Immature natural killer cell (primary cell): ENCODE data around the gene FHIP2A. TPM values are rescaled to one million over a fixed set of nuclear protein-coding genes. Genes with fewer than 3 reads are reported as not detected.
A peak's percentile ranks its signal among the peaks of the same experiment; 100 is the strongest.
"Not testable (repeated sequence)": the region's sequence is repeated elsewhere in the genome, so short reads cannot be mapped to it uniquely, and the experiment has no call there.

ENCODE experiments used
- DNase-seq, 3 donors: peaks; one replicate each; pipeline ENCODE4 v3.0.0; 2022; ENCODE audit warnings: mixed read lengths in 1 of 3
- H3K27ac Mint-ChIP-seq, 6 donors: one replicate each; pipeline ENCODE4 v1.8.0; 2020; ENCODE audit warnings: mixed read lengths in 6 of 6, mild to moderate bottlenecking in 5 of 6, inconsistent platforms in 4 of 6, moderate library complexity in 3 of 6
- H3K27me3 Mint-ChIP-seq, 3 donors: one replicate each; pipeline ENCODE4 v1.8.0; 2020 to 2021; ENCODE audit warnings: low read depth in 3 of 3, mild to moderate bottlenecking in 3 of 3, mixed read lengths in 3 of 3, moderate library complexity in 3 of 3, inconsistent platforms in 1 of 3
- H3K36me3 Mint-ChIP-seq, 3 donors: one replicate each; pipeline ENCODE4 v1.8.0; 2020; ENCODE audit warnings: mixed read lengths in 3 of 3, inconsistent platforms in 2 of 3, mild to moderate bottlenecking in 2 of 3
- H3K4me1 Mint-ChIP-seq, 2 donors: one replicate each; pipeline ENCODE4 v1.8.0; 2020; ENCODE audit warnings: inconsistent platforms in 2 of 2, mild to moderate bottlenecking in 2 of 2, mixed read lengths in 2 of 2, moderate library complexity in 1 of 2
- H3K4me3 Mint-ChIP-seq, 5 donors: one replicate each; pipeline ENCODE4 v1.8.0; 2020; ENCODE audit warnings: mild to moderate bottlenecking in 5 of 5, mixed read lengths in 5 of 5, inconsistent platforms in 3 of 5, moderate library complexity in 3 of 5
- H3K9me3 Mint-ChIP-seq, 6 donors: one replicate each; pipeline ENCODE4 v1.8.0; 2020; ENCODE audit warnings: mild to moderate bottlenecking in 6 of 6, mixed read lengths in 6 of 6, inconsistent platforms in 4 of 6, moderate library complexity in 3 of 6
- polyA plus RNA-seq, 3 donors: library from polyadenylated mRNA; unstranded; fragments of 300-500 nt; fragmentation: Illumina TruSeq; gene quantifications; one replicate each; pipeline ENCODE4 v1.2.3, GENCODE V29; 2021

The FHIP2A gene
- polyA plus RNA-seq, 3 donors from 2014 or later: 10.4 to 18.4 (median 10.5) TPM

DNA sequence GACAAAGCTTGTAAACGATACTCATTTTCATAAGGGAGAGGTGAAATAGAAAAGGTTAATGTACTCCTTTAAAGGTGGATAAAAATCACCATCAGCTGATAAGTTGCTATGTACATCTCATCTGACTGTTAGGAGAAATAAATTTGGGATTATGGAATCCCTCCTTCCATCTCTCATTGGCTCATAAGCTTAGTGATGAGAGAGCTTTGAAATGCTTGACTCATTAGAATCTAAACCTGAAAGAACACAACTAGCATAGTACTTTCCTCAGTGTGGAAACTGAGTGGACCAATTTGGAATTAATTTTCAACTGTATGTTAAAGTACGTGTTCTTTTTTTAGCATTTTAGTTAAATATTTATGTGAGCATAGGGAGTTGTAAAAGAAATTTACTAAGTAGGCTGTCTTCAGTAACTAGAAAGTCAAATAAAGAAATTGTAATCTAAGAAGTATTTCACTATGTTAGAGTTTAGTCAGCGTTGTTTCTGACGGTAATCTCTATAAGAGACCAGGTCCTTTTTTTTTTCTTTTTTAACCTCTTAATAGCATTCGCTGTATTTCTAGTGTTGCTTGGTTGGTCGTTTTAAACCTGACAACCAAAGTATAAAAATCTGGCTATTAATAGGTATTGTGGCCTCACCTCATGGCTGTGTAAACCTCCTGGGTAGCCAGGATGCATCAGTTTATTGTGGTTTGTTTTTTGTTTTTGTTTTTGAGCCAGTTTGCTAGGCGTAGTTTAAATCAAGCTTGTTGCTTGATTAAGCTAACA, 34.4 kb downstream of the FHIP2A start:
- Mint-ChIP-seq H3K4me3 (peak overlapping the region in 1 of 5 donors; percentile 25), H3K27me3 (peaks cover 0 to 2% (median 1%) of the 10 kb centered on the region in 3 donors), H3K4me1 (peaks cover 2 to 24% of the 10 kb centered on the region in 2 donors), H3K27ac (peak overlapping the region in 3 of 6 donors; percentile 25 to 67 (median 66)), H3K36me3 (peaks cover 39 to 60% (median 40%) of the 10 kb centered on the region in 3 donors), H3K9me3 (no peaks in the 10 kb centered on the region)
- DNase-seq: no peak

DNA sequence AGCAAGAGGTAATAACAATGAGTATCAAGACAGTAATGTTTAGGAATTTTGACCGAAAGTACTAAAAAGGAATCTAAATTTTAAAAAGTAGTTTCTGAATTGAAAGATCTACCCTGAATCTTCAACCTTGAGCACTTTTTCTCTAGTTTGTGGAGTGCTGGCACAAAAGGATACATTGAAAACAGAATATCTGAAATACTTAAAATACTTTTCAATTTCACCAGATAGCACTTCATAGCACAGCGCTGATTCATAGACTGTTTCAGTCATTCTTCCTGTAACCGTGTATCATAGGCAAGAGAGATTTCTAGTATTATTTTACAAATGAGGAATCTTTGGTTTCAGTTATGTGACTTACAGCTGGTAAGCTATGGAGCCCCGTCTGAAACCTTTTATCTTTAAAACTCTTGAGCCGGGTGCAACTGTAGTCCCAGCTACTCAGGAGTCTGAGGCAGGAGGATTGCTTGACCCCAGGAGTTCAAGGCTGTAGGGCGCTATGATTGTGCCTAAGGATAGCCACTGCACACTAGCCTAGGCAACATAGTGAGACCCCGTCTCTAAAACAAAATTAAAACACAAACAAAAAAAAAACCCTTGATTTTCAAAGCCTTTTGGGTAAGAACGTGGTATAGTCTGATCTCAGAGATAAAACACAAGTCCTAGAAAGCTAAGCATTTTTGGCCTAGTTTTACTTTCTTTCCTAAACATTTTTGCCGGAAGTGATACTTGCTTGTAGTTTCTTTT, 35.1 kb downstream of the FHIP2A start:
- DNase-seq: no peak
- H3K4me1 Mint-ChIP-seq: peaks cover 2 to 24% of the 10 kb centered on the region in 2 donors
- H3K27me3 Mint-ChIP-seq: peaks cover 0 to 2% (median 1%) of the 10 kb centered on the region in 3 donors
- H3K36me3 Mint-ChIP-seq: peaks cover 39 to 61% (median 46%) of the 10 kb centered on the region in 3 donors
- H3K4me3 Mint-ChIP-seq: peak overlapping the region in 1 of 5 donors; percentile 25
- H3K27ac Mint-ChIP-seq: peak overlapping the region in 5 of 6 donors; percentile 10 to 77 (median 30)
- H3K9me3 Mint-ChIP-seq: no peaks in the 10 kb centered on the region

DNA sequence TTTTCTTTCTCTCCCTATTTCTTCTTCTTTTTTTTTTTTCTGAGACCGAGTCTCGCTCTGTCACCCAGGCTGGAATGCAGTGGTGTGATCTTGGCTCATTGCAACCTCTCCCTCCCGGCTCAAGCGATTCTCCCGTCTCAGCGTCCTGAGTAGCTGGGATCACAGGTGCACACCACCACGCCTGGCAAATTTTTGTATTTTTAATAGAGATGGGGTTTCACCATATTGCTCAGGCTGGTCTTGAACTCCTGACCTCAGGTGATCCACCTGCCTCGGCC, 35.6 kb downstream of the FHIP2A start:
- Mint-ChIP-seq H3K4me1 (peaks cover 2 to 24% of the 10 kb centered on the region in 2 donors), H3K27ac (peak overlapping the region in 4 of 6 donors; percentile 10 to 77 (median 40)), H3K4me3 (peak overlapping the region in 1 of 5 donors; percentile 1), H3K36me3 (peaks cover 34 to 59% (median 41%) of the 10 kb centered on the region in 3 donors)
- not testable (repeated sequence) for DNase-seq, H3K9me3 Mint-ChIP-seq, H3K27me3 Mint-ChIP-seq

DNA sequence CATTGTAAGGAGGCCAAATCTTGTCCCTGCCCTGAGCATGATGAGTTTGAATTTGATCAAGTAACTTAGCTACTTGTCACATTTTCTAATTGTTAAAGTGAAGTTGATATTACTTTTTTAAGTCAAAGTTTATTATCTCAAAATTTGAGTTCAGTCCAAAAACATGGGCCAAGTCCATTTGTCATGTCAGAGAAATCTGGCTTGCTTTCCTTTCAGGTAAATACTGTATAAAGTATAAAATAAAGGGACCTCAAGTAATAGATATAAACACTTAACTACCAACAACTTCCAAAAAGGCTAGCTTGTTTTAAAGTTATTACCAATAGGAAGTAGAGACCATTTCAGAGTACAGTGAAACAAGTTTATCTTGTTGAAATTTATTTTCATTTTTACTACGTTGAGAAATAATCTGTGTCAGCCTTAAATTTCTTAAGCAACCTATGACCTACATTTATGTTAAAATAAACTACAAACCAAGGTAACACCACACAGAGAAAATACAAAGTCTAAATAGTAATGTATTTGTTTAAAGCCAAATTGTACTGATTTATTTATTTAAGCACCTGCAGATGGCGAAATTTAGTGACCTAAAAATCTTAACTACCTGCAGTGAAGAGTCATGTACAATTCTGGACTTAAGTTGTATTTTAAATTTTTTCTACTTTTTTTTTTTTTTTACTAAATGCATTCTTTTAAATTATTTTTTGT, 36.5 kb downstream of the FHIP2A start:
- Mint-ChIP-seq H3K27ac (peak overlapping the region in 1 of 6 donors; percentile 1), H3K4me3 (no peak overlapping the region), H3K4me1 (peaks cover 2 to 24% of the 10 kb centered on the region in 2 donors), H3K9me3 (no peaks in the 10 kb centered on the region), H3K27me3 (peaks cover 0 to 1% (median 0%) of the 10 kb centered on the region in 3 donors), H3K36me3 (peaks cover 26 to 57% (median 41%) of the 10 kb centered on the region in 3 donors)
- DNase-seq: no peak

DNA sequence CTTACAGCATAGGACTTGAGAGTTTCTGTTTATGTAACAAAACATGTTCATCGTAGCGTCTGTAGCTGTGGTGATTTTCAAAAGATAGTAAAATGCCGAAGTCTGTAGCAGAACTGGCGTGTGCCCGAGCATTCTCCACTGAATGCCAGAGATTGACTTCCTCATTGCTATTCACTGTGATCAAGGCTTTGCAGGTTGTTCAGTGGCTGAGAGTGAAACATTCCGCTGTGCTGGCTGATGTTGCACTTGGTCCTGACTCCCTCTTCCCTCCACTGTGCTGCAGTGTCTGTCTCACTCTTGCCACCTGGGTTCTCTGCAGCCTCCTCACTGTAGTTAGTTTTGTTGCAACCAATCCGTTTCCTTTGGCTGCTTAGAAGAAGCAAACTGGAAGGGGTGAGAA, 37.6 kb downstream of the FHIP2A start:
- Mint-ChIP-seq H3K4me1 (peaks cover 2 to 24% of the 10 kb centered on the region in 2 donors), H3K27ac (no peak overlapping the region), H3K9me3 (no peaks in the 10 kb centered on the region), H3K27me3 (peaks cover 0 to 1% (median 0%) of the 10 kb centered on the region in 3 donors), H3K4me3 (no peak overlapping the region), H3K36me3 (peaks cover 27 to 62% (median 41%) of the 10 kb centered on the region in 3 donors)
- no peak for DNase-seq

DNA sequence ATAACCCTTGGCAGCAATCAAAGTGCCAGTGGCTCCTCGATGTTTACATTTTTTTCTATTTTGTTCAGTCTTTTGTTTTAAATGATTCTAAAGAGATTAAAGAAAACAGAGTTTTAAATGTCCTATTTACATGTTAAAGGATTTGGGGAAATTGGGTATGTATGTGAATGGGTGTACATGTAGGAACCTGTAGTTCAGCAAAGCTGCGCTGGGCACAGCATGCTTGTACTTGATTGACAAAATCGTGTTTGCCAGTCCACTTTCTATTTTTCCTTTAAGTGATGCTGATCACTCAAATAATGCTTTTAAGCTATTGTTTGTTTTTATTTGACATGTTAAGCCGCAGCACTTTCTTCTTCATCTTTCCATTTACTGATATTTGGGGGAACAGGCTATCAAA, 40.9 kb downstream of the FHIP2A start:
- no peak overlapping the region for H3K4me3 Mint-ChIP-seq
- peaks cover 1 to 3% of the 10 kb centered on the region in 2 donors for H3K4me1 Mint-ChIP-seq
- no peak overlapping the region for H3K27ac Mint-ChIP-seq
- H3K9me3 Mint-ChIP-seq: no peaks in the 10 kb centered on the region
- H3K36me3 Mint-ChIP-seq: peaks cover 33 to 54% (median 45%) of the 10 kb centered on the region in 3 donors
- peaks cover 0 to 3% (median 0%) of the 10 kb centered on the region in 3 donors for H3K27me3 Mint-ChIP-seq
- no peak for DNase-seq

DNA sequence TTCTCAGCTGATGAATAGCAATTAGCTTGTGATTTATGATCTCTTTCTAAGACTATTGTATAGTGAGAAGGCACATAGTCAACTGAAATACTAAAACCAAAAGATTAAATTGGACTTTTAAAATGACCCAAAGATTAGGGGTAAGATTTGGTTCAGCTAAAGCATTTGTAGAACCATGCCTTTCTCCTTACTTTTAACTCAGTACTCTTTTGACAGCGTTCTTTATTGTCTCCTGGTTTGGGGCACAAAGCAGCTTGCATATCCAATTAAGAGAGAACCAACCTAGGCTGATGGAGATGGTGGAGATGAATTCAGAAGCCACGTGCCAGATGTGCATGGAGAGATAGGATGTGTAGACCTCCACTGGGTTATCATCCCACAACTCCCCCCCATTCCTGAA, 45.8 kb downstream of the FHIP2A start:
- Mint-ChIP-seq H3K36me3 (peaks cover 13 to 22% (median 18%) of the 10 kb centered on the region in 3 donors), H3K4me3 (no peak overlapping the region), H3K9me3 (no peaks in the 10 kb centered on the region), H3K4me1 (no peaks in the 10 kb centered on the region), H3K27ac (no peak overlapping the region), H3K27me3 (peaks cover 0 to 1% (median 0%) of the 10 kb centered on the region in 3 donors)
- DNase-seq: no peak

DNA sequence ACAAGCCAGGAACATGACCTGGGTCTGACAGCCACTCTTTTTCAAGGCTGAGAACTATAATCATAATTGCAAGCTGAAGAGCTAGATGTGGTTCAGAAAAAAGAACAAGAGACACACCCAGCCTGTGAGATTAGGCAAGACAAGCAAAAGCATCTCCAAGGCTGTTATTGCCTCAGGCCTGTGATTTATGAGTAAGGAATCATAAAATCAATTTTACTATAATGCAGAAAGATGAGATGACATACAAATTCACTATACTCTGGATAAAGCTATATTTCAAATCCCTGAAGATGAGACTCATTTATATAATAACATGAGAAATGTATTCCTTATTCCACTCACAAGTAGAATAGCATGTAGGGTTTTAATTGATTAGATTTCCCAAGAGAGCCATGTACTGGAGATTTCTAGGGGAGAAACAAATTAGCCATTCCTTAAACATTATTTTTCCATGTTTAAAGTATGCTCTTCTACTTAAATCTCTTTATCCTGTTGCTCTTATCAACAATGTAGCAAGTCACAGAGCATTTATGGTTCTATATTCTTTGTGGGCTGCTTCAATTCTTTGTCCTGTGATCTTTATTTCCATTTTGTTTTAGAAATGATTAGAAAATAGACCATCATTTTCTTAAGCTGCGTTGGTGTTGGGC, 47.4 kb downstream of the FHIP2A start:
- Mint-ChIP-seq H3K36me3 (peaks cover 13% of the 10 kb centered on the region in 3 donors), H3K4me1 (no peaks in the 10 kb centered on the region), H3K4me3 (no peak overlapping the region), H3K27ac (no peak overlapping the region), H3K27me3 (peaks cover 0 to 7% (median 5%) of the 10 kb centered on the region in 3 donors), H3K9me3 (no peaks in the 10 kb centered on the region)
- DNase-seq: no peak

DNA sequence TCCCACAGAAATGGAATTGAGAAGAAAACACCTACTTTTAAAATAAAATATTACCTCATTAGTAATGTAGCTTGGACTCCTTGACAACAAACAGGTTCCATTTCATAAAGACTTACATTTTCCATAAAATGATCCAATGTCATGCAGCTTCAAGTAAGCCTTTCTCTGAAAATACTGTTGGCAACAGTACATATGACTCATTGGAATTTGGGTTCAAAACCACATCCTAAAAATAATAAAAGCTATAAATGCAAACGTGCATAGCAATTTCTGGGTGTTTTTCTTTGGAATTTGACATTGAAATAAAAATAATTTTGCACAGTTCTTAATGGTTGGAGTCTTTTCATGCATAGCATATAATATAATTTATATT, 47.9 kb downstream of the FHIP2A start:
- Mint-ChIP-seq H3K27ac (no peak overlapping the region), H3K9me3 (no peaks in the 10 kb centered on the region), H3K27me3 (peaks cover 0 to 7% (median 5%) of the 10 kb centered on the region in 3 donors), H3K4me1 (no peaks in the 10 kb centered on the region), H3K4me3 (no peak overlapping the region), H3K36me3 (peaks cover 10% of the 10 kb centered on the region in 3 donors)
- DNase-seq: no peak

DNA sequence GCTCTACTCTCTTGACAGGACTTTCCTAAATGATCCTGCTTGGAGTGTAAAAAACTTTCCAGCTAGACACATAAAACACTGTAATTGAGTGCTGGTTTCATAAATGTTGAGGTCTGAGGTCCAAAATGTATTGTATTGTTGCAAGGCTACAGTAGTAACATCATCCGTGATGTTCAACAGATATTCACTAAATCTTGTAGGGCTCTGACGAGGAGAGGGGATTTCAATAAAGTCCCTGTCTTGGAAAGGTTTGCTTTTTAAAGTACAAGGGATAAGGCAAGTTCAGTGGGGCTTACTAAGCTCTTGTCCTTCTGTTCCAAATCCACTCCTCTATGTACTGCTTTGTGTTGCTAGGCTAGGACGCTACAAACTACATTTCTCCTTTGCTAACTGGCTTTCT, 48.9 kb downstream of the FHIP2A start:
- Mint-ChIP-seq H3K4me1 (peaks cover 4 to 6% of the 10 kb centered on the region in 2 donors), H3K27me3 (peaks cover under 1 to 10% (median 7%) of the 10 kb centered on the region in 3 donors), H3K27ac (no peak overlapping the region), H3K9me3 (no peaks in the 10 kb centered on the region), H3K36me3 (peaks cover 7 to 8% (median 7%) of the 10 kb centered on the region in 3 donors), H3K4me3 (no peak overlapping the region)
- no peak for DNase-seq

DNA sequence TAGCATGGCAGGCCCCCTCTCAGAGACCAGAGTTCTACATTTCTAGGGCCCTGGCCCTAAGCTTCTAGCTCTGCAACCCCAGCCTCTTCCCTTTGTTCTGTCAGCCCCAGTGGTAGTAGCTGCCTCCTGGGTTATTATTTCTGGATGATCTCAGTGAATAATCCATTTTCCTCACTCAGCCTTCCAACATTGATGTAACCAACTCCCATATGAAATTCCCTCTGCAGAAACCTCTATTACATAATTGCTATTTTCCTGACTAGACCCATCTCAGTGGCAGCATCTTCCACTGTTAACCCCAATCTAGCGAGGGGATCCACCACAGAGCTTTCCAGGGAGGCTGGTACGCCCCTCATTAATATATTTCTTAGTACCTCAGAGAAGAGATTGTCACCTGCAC, 49.8 kb downstream of the FHIP2A start:
- peaks cover 5 to 12% (median 8%) of the 10 kb centered on the region in 3 donors for H3K27me3 Mint-ChIP-seq
- H3K36me3 Mint-ChIP-seq: peaks cover 2% of the 10 kb centered on the region in 3 donors
- peaks cover 4 to 6% of the 10 kb centered on the region in 2 donors for H3K4me1 Mint-ChIP-seq
- no peak overlapping the region for H3K27ac Mint-ChIP-seq
- H3K4me3 Mint-ChIP-seq: no peak overlapping the region
- no peaks in the 10 kb centered on the region for H3K9me3 Mint-ChIP-seq
- DNase-seq: no peak
